Upper lobe of left lung (tissue), 6 donors: ENCODE results near the gene C1QTNF12. TPM values are rescaled to one million over a fixed set of nuclear protein-coding genes. Genes with fewer than 3 reads are reported as not detected.

Experiments
- ATAC-seq, 2 donors: fragments of 200-7000 bp; cut with Tn5 transposase; one replicate each; pipeline ENCODE4 v1.9.1; 2022; ENCODE audit warnings: mild to moderate bottlenecking in 2 of 2, moderate library complexity in 2 of 2; ENCODE audit not compliant: low FRiP score in 2 of 2
- DNase-seq, 2 donors: peaks; one replicate each; pipeline ENCODE4 v3.0.0-alpha.2; 2019 to 2020
- H3K27ac ChIP-seq, 4 donors: fragments of 200-600 bp; sonication (generic); one replicate each; pipeline ENCODE4 v1.5.1; 2016 to 2019
- H3K27me3 ChIP-seq, 4 donors: fragments of 200-600 bp; sonication (generic); one replicate each; pipeline ENCODE4 v1.5.1; 2017 to 2019
- H3K36me3 ChIP-seq, 4 donors: fragments of 200-600 bp; sonication (generic); one replicate each; pipeline ENCODE4 v1.5.1; 2016 to 2019
- H3K4me1 ChIP-seq, 4 donors: fragments of 200-600 bp; sonication (generic); one replicate each; pipeline ENCODE4 v1.5.1; 2018 to 2019
- H3K4me3 ChIP-seq, 4 donors: fragments of 200-600 bp; sonication (generic); one replicate each; pipeline ENCODE4 v1.5.1; 2017 to 2019; ENCODE audit warnings: mild to moderate bottlenecking in 2 of 4, moderate library complexity in 1 of 4
- H3K9me3 ChIP-seq, 4 donors: fragments of 200-600 bp; sonication (generic); one replicate each; pipeline ENCODE4 v1.5.1; 2018 to 2019
- CTCF ChIP-seq, 6 experiments: fragments of 450-650 bp in 4 of 6; fragments of 200-600 bp in 2 of 6; sonication (generic) in 2 of 6; IDR thresholded peaks; one replicate each; pipeline ENCODE4 v1.5.1; 2016 to 2019; ENCODE audit warnings: antibody characterized with exemption in 6 of 6
- EP300 ChIP-seq, 4 donors: sonication (generic); formaldehyde crosslinking; IDR thresholded peaks; one replicate each; pipeline ENCODE4 v1.5.1; 2017; ENCODE audit warnings: antibody characterized with exemption in 4 of 4, control low read depth in 2 of 4
- POLR2A ChIP-seq, 4 donors: fragments of 450-650 bp; IDR thresholded peaks; one replicate each; pipeline ENCODE4 v1.5.1; 2016 to 2017; ENCODE audit warnings: antibody characterized with exemption in 4 of 4, mild to moderate bottlenecking in 2 of 4
- POLR2AphosphoS5 ChIP-seq, 2 donors: sonication (generic); formaldehyde crosslinking; IDR thresholded peaks; one replicate each; pipeline ENCODE4 v1.5.1; 2017; ENCODE audit warnings: antibody characterized with exemption in 2 of 2
- WGBS, 2 donors: methylation state at CpG; one replicate each; pipeline ENCODE4 v1.1.5; 2017 to 2018; 5-methylcytosine and 5-hydroxymethylcytosine counted together
- total RNA-seq, 6 donors: library from RNA; depleted of rRNA in 4 of 6; stranded (reverse); fragments of >200 nt in 4 of 6; gene quantifications; one replicate each; pipeline versions ENCODE4 v1.1.0 to v1.2.1, GENCODE V29; 2016 to 2021
- donor health status: DM: no; HTN: no; CAD: no; lungs with moderate emphysema.
- donor health status: DM: no; HTN: yes; CAD: no; lungs with severe emphysema.

C1QTNF12 gene
- total RNA-seq, 6 donors from 2014 or later = 1.9 to 6.3 (median 2.8) TPM; not detected in 2

GRCh38 chr1:1207571-1207892, 39.0 kb downstream of the C1QTNF12 start:
- peaks cover 15 to 46% (median 34%) of the 10 kb centered on the region in 4 donors for H3K4me1 ChIP-seq
- H3K4me3 ChIP-seq = no peak overlapping the region
- peaks cover 0 to 20% (median 11%) of the 10 kb centered on the region in 4 donors for H3K27me3 ChIP-seq
- H3K36me3 ChIP-seq = no peaks in the 10 kb centered on the region
- WGBS, 2 donors = 65 to 77% methylated on average over 9 to 11 of the region's 11 CpGs
- no peak for TF ChIP-seq POLR2AphosphoS5 (IDR thresholded peaks at IDR 0.05)
- no peak for TF ChIP-seq EP300 (IDR thresholded peaks at IDR 0.05)
- no peak for TF ChIP-seq CTCF (IDR thresholded peaks at IDR 0.05)
- no peak for TF ChIP-seq POLR2A (IDR thresholded peaks at IDR 0.05)
- no peak overlapping the region for H3K27ac ChIP-seq
- DNase-seq = no peak
- no peak for ATAC-seq
- H3K9me3 ChIP-seq = no peaks in the 10 kb centered on the region

DNA sequence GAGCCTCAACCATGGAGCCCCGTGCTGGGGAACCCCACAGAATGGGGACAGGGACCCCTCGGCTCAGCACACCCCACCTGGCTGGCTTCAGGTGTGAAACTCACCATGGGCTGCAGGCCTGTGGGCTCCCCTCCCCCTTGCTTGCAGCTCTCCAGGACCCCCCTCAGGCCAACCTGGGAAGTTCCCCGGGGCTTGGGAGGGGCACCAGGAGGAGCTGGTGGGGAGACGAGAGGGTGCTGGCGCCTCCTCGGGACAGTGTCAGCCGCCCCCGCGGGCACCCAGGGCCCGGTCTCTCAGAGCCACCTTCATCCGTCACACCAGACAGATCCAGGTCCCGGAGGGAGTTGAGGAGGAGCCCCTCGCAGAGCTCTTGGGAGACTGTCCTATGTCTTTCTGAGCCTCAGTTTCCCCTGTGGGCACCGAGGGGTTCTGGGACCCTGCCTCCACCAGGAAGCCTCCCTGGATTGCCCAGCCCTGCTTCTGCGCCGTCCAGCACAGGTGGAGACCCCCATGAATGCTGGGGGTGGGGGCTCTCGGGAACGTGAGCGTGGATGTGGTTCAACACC, 39.5 kb downstream of the C1QTNF12 start:
- peaks cover 0 to 20% (median 11%) of the 10 kb centered on the region in 4 donors for H3K27me3 ChIP-seq
- H3K4me1 ChIP-seq = peaks cover 15 to 42% (median 32%) of the 10 kb centered on the region in 4 donors
- no peak for ATAC-seq
- DNase-seq = peak in 1 of 2 donors; percentile 74
- TF ChIP-seq EP300 (IDR thresholded peaks at IDR 0.05) (no peak), POLR2A (IDR thresholded peaks at IDR 0.05) (no peak), POLR2AphosphoS5 (IDR thresholded peaks at IDR 0.05) (no peak), CTCF (IDR thresholded peaks at IDR 0.05) (no peak)
- H3K4me3 ChIP-seq = peak overlapping the region in 3 of 4 donors; percentile 23 to 36 (median 35)
- H3K27ac ChIP-seq = peak overlapping the region in 1 of 4 donors; percentile 39
- no peaks in the 10 kb centered on the region for H3K36me3 ChIP-seq
- 43 to 45% methylated on average over 1 to 9 of the region's 19 CpGs for WGBS, 2 donors
- no peaks in the 10 kb centered on the region for H3K9me3 ChIP-seq

DNA sequence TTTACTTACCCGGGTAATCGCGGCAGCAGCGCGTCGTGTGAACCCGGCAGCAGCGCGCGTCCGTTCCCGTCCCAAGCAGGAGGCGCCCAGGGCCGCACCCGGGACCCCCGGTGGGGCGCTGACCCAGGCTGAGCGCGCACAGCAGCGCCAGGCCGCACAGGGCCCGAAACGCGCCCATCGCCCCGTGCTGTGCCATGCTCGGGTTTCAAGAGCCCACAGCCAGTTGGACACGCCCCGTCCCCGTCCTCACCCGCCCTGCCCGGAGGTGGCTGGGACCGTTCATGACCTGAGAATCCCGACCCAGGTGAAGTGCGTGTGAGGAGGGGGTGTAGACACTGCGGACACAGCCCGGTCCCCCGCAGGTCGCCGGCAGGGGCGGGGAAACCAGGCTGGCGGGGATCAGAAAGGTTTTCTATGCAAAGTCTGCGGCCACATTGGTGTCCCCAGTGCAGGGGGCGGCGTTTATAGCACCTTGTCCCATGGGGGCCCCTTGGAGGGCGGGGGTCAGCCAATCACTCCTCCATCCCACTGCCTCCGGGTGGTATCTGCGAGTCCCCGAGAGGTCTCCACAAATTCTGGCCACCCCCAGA, 40.1 kb downstream of the C1QTNF12 start, which contains the start of gene TNFRSF18:
TSS of gene TNFRSF18 (minus strand) at position 217 of the 590 bp plus-strand sequence. CDS start at position 196, 21 bp downstream.
- ATAC-seq (peak in 1 of 2 donors; percentile 22), DNase-seq (peak; percentile 64 to 88)
- Histone ChIP-seq H3K4me3 (peak within 1 kb of the TSS in 3 of 4 donors; percentile 23 to 36 (median 35)), H3K36me3 (no peaks in the 10 kb centered on the region), H3K4me1 (peaks cover 16 to 38% (median 27%) of the 10 kb centered on the region in 4 donors), H3K27me3 (peaks cover 0 to 21% (median 11%) of the 10 kb centered on the region in 4 donors), H3K27ac (peak within 1 kb of the TSS in 2 of 4 donors; percentile 16 to 39), H3K9me3 (no peaks in the 10 kb centered on the region)
- 3 to 57% methylated on average over 3 to 21 of the region's 49 CpGs for WGBS, 2 donors
- TF ChIP-seq CTCF (IDR thresholded peaks at IDR 0.05) (no peak), POLR2A (IDR thresholded peaks at IDR 0.05) (no peak), EP300 (IDR thresholded peaks at IDR 0.05) (no peak), POLR2AphosphoS5 (IDR thresholded peaks at IDR 0.05) (no peak)

DNA sequence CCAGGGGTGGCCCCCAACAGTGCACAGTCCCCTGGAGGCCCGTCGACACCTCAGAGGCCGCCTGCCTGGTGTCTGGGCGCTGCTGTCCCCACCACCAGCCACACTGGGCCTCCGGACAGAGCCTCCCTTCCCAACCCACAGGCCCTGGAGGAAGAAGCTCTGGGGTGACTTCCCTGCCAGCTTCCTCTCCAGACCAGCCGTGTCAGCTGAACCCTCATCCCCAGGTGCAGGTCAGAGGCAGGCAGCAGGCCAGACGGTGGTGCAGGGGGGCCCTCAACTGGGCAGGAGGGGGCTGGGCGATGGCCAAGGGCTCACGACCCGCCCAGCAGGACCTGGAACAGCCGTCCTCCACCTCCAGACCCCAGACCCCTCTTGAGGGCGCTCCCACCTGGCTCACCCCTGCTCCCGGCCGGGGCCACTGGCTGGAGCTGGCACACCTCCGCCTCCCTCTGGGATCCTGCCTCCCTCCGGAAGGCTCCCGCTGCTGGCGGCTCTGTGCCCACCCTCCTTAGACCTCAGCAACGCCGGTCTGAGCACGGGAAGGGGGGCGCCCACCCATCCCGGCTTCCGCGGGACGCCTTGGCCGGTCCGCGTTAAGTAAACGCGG, 40.6 kb downstream of the C1QTNF12 start:
- H3K9me3 ChIP-seq = no peaks in the 10 kb centered on the region
- peak overlapping the region in 2 of 4 donors; percentile 16 to 39 for H3K27ac ChIP-seq
- WGBS, 2 donors = 26 to 33% methylated on average over 8 to 24 of the region's 31 CpGs
- peaks cover 20 to 40% (median 31%) of the 10 kb centered on the region in 4 donors for H3K4me1 ChIP-seq
- H3K27me3 ChIP-seq = peaks cover 0 to 27% (median 14%) of the 10 kb centered on the region in 4 donors
- ATAC-seq = no peak
- DNase-seq = peak in 1 of 2 donors; percentile 75
- H3K36me3 ChIP-seq = no peaks in the 10 kb centered on the region
- TF ChIP-seq EP300 (IDR thresholded peaks at IDR 0.05) (no peak), POLR2AphosphoS5 (IDR thresholded peaks at IDR 0.05) (no peak)
- H3K4me3 ChIP-seq = peak overlapping the region in 3 of 4 donors; percentile 23 to 36 (median 35)
